ENCODE measurements around the gene ZNF784.

- TF ChIP-seq CTCF (IDR thresholded peaks at IDR 0.05), result no peak
- TF ChIP-seq POLR2A (IDR thresholded peaks at IDR 0.05), result no peak
Observed at GRCh38 chr19:55644842-55645511, 20.6 kb upstream of the ZNF784 start.
